Measurements from ENCODE around the gene DNAJC30. TPM values are rescaled to one million over a fixed set of nuclear protein-coding genes. Genes with fewer than 3 reads are reported as not detected.

DNAJC30 gene
- total RNA-seq, 1 experiment from 2014 or later: 2.9 TPM

DNA sequence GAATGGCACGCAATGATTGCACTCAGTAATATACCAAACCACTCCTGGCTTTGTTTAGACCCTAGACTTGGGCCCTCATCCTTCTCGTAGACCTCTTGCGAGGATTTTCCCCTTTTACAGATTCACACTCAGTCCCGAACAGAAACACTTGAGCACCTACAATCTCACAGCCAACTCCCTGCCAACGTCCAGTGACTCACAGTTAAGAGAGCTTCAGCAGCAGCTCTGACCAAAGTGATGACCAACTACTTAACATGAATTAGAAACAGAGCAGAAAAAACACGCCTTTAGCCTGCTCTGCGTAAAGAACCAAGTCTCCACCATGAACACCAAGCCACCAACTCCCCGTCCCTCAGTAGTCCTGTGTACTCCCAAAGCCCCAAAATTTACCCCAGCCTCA is 2.2 kb downstream of the DNAJC30 start:
- H3F3A ChIP-seq (ENCODE audit: low read length, unreplicated experiment): no peaks in the 10 kb centered on the region
- BruUV-seq (replicated peaks): no TSS peak
- no peaks in the 10 kb centered on the region for H3K27me3 ChIP-seq (ENCODE audit: low read length)
- TF ChIP-seq EZH2 (IDR thresholded peaks at IDR 0.05; ENCODE audit: low read length, unreplicated experiment) (no peak), EZH2phosphoT487 (IDR thresholded peaks at IDR 0.05; ENCODE audit: borderline replicate concordance, low read length) (no peak)
- TF ChIP-seq, protein P1, sequence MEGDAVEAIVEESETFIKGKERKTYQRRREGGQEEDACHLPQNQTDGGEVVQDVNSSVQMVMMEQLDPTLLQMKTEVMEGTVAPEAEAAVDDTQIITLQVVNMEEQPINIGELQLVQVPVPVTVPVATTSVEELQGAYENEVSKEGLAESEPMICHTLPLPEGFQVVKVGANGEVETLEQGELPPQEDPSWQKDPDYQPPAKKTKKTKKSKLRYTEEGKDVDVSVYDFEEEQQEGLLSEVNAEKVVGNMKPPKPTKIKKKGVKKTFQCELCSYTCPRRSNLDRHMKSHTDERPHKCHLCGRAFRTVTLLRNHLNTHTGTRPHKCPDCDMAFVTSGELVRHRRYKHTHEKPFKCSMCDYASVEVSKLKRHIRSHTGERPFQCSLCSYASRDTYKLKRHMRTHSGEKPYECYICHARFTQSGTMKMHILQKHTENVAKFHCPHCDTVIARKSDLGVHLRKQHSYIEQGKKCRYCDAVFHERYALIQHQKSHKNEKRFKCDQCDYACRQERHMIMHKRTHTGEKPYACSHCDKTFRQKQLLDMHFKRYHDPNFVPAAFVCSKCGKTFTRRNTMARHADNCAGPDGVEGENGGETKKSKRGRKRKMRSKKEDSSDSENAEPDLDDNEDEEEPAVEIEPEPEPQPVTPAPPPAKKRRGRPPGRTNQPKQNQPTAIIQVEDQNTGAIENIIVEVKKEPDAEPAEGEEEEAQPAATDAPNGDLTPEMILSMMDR (conservative IDR thresholded peaks at IDR 0.05; ENCODE audit: low read depth, low read length): no peak
- H3K4me1 ChIP-seq (ENCODE audit: insufficient read depth, low read length): peaks cover 19% of the 10 kb centered on the region
- ATAC-seq (peak; percentile 61), DNase-seq (peak; percentile 65)
- peaks cover 76% of the 10 kb centered on the region for H3K79me2 ChIP-seq (ENCODE audit: low read length)
- H3K4me3 ChIP-seq (ENCODE audit: low read length): peak overlapping the region; percentile 97
- 0 out of 2 replicates have a peak, but pooled peaks cover 4% of the 10 kb centered on the region for H3K36me3 ChIP-seq (ENCODE audit: low read depth, low read length)
- no peak overlapping the region for H3K27ac ChIP-seq (ENCODE audit: low read length)
- ChIA-PET CTCF (interaction anchor here (0.6 kb wide), 1 partner anchor 17 kb away, joined by 3 read pairs; no protein-coding TSS in a partner anchor), POLR2A (ENCODE audit: unreplicated experiment) (interaction anchor here (1.0 kb wide), 1 partner anchor 57 kb away, joined by 12 read pairs; the partner anchor contains the start of gene ABHD11)
- H3K4me2 ChIP-seq (ENCODE audit: low read length): peak overlapping the region; percentile 96
- intact Hi-C loops (cut with micrococcal nuclease): loop anchor here (1.0 kb wide), 1 partner anchor 44 kb away; no protein-coding TSS in a partner anchor
- peaks cover 14% of the 10 kb centered on the region for H4K20me1 ChIP-seq (ENCODE audit: low read length)
- H3K9ac ChIP-seq (ENCODE audit: low read length): peak overlapping the region; percentile 96; the same call in 1 of the 2 replicates
- H2AFZ ChIP-seq (ENCODE audit: low read length): no peak overlapping the region
- no peaks in the 10 kb centered on the region for H3K9me3 ChIP-seq (ENCODE audit: low read length)
- H3K9me2 ChIP-seq (replicated peaks; ENCODE audit: low read length): no peaks in the 10 kb centered on the region

DNA sequence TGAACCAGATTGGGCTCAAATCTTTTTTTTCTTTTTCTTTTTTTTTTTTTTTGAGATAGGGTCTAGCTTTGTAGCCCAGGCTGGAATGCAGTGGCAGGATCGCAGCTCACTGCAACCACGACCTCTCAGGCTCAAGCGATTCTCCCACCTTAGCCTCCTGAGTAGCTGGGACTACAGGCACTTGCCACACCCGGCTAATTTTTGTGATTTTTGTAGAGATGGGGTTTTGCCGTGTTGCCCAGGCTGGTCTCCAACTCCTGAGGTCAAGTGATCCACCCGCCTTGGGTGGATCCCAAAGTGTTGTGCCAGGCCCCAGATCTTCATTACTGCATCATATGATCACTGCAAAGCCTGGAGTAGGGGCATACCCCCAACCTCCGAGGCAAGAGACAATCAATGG is 2.8 kb downstream of the DNAJC30 start:
- peaks cover 71% of the 10 kb centered on the region for H3K79me2 ChIP-seq (ENCODE audit: low read length)
- no TSS peak for BruUV-seq (replicated peaks)
- CTCF ChIA-PET: interaction anchor here (0.6 kb wide), 1 partner anchor 18 kb away, joined by 3 read pairs; no protein-coding TSS in a partner anchor

More for the DNA sequence above, 2.8 kb downstream of the DNAJC30 start:
- peaks cover 14% of the 10 kb centered on the region for H4K20me1 ChIP-seq (ENCODE audit: low read length)
- H3F3A ChIP-seq (ENCODE audit: low read length, unreplicated experiment): no peaks in the 10 kb centered on the region
- no peaks in the 10 kb centered on the region for H3K27me3 ChIP-seq (ENCODE audit: low read length)
- TF ChIP-seq EZH2phosphoT487 (IDR thresholded peaks at IDR 0.05; ENCODE audit: borderline replicate concordance, low read length) (no peak), EZH2 (IDR thresholded peaks at IDR 0.05; ENCODE audit: low read length, unreplicated experiment) (no peak)
- TF ChIP-seq, protein P1 (conservative IDR thresholded peaks at IDR 0.05; ENCODE audit: low read depth, low read length): no peak
- no peaks in the 10 kb centered on the region for H3K9me2 ChIP-seq (replicated peaks; ENCODE audit: low read length)
- DNase-seq (no peak), ATAC-seq (no peak)
- 0 out of 2 replicates have a peak overlapping the region, but pooled peaks have one; percentile 96 for H3K9ac ChIP-seq (ENCODE audit: low read length)
- intact Hi-C loops (cut with micrococcal nuclease): no loop called here
- peaks cover 19% of the 10 kb centered on the region for H3K4me1 ChIP-seq (ENCODE audit: insufficient read depth, low read length)
- no peak overlapping the region for H3K27ac ChIP-seq (ENCODE audit: low read length)
- H3K36me3 ChIP-seq (ENCODE audit: low read depth, low read length): 0 out of 2 replicates have a peak, but pooled peaks cover 4% of the 10 kb centered on the region
- H2AFZ ChIP-seq (ENCODE audit: low read length): no peak overlapping the region
- H3K9me3 ChIP-seq (ENCODE audit: low read length): no peaks in the 10 kb centered on the region
- H3K4me2 ChIP-seq (ENCODE audit: low read length): peak overlapping the region; percentile 96
- POLR2A ChIA-PET (ENCODE audit: unreplicated experiment): interaction anchor here (1.0 kb wide), 1 partner anchor 58 kb away, joined by 12 read pairs; the partner anchor contains the start of gene ABHD11
- H3K4me3 ChIP-seq (ENCODE audit: low read length): peak overlapping the region; percentile 97

Data from PC-3 (cell line).